Neutrophil (primary cell): ENCODE data around the gene OR14J1.
"Not testable (repeated sequence)": the region's sequence is repeated elsewhere in the genome, so short reads cannot be mapped to it uniquely, and the experiment has no call there.

Experiments used
- H3K27ac ChIP-seq: fragments of 200-600 bp; sonication (generic); 2 replicates; pipeline ENCODE4 v1.5.1; 2016; ENCODE audit warnings: mild to moderate bottlenecking, moderate library complexity
- H3K27me3 ChIP-seq: fragments of 200-600 bp; sonication (generic); 2 replicates; pipeline ENCODE4 v1.6.0; 2016; ENCODE audit warnings: mild to moderate bottlenecking
- H3K36me3 ChIP-seq: fragments of 200-600 bp; sonication (generic); 2 replicates; pipeline ENCODE4 v1.5.1; 2017
- H3K4me1 ChIP-seq, 2 experiments: fragments of 200-600 bp in 1 of 2; sonication (generic) in 1 of 2; 1 replicate in 1 of 2; 2 replicates in 1 of 2; pipeline versions ENCODE4 v1.5.1 to v1.6.1; 2013 to 2016; ENCODE audit warnings: low read depth in 1 of 2, low read length in 1 of 2, mild to moderate bottlenecking in 1 of 2, moderate library complexity in 1 of 2; ENCODE audit not compliant: control insufficient read depth in 1 of 2, insufficient read depth in 1 of 2
- H3K4me3 ChIP-seq, 2 experiments: fragments of 200-600 bp in 1 of 2; sonication (generic) in 1 of 2; 1 replicate in 1 of 2; 2 replicates in 1 of 2; pipeline ENCODE4 v1.5.1; 2013 to 2016; ENCODE audit warnings: low read depth in 1 of 2, low read length in 1 of 2, mild to moderate bottlenecking in 1 of 2, moderate library complexity in 1 of 2
- H3K9me3 ChIP-seq: fragments of 200-600 bp; sonication (generic); 2 replicates; pipeline ENCODE4 v1.5.1; 2016
- TF ChIP-seq, protein P1 (sequence below): fragments of 200-600 bp; sonication (generic); IDR thresholded peaks from 2 replicates; pipeline ENCODE4 v1.5.1; 2016; ENCODE audit warnings: antibody characterized with exemption

OR14J1 gene

DNA sequence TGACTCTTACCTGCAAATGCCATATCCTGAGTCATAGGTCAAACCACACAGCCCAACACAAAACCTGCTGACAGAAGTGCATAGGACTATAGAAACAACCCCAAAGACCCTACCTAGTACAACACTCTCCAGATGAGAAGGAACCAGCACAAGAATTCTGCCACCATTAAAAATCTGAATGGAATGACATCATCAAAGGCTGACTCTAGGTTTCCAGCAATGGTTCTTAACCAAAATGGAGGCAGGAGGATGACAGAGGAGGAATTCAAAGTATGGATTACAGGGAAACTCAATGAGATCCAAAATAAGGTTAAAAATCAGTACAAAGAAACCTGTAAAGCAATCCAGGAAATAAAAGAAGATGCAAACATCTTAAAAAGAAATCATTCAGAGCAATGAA is 31.2 kb downstream of the OR14J1 start:
- Histone ChIP-seq H3K27ac (no peak overlapping the region), H3K36me3 (no peaks in the 10 kb centered on the region), H3K4me1 (no peaks in the 10 kb centered on the region), H3K9me3 (no peaks in the 10 kb centered on the region), H3K27me3 (no peaks in the 10 kb centered on the region), H3K4me3 (no peak overlapping the region)
- TF ChIP-seq, protein P1, sequence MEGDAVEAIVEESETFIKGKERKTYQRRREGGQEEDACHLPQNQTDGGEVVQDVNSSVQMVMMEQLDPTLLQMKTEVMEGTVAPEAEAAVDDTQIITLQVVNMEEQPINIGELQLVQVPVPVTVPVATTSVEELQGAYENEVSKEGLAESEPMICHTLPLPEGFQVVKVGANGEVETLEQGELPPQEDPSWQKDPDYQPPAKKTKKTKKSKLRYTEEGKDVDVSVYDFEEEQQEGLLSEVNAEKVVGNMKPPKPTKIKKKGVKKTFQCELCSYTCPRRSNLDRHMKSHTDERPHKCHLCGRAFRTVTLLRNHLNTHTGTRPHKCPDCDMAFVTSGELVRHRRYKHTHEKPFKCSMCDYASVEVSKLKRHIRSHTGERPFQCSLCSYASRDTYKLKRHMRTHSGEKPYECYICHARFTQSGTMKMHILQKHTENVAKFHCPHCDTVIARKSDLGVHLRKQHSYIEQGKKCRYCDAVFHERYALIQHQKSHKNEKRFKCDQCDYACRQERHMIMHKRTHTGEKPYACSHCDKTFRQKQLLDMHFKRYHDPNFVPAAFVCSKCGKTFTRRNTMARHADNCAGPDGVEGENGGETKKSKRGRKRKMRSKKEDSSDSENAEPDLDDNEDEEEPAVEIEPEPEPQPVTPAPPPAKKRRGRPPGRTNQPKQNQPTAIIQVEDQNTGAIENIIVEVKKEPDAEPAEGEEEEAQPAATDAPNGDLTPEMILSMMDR = no peak

DNA sequence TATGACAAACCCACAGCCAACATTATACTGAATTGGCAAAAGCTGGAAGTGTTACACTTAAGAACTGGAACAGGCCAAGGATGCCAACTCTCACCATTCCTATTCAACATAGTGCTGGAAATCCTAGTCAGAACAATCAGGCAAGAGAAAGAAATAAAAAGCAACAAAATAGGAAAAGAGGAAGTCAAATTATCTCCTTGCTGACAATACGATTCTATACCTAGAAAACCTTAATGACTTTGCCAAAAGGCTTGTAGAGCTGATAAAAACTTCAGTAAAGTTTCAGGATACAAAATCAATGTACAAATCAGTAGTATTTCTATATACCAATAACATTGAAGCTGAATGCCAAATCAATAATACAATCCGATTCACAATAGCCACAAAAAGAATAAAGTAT is 34.8 kb downstream of the OR14J1 start:
- Histone ChIP-seq H3K27ac (no peak overlapping the region), H3K27me3 (no peaks in the 10 kb centered on the region), H3K9me3 (no peaks in the 10 kb centered on the region), H3K4me3 (no peak overlapping the region), H3K4me1 (no peaks in the 10 kb centered on the region), H3K36me3 (no peaks in the 10 kb centered on the region)
- TF ChIP-seq, protein P1 = no peak

DNA sequence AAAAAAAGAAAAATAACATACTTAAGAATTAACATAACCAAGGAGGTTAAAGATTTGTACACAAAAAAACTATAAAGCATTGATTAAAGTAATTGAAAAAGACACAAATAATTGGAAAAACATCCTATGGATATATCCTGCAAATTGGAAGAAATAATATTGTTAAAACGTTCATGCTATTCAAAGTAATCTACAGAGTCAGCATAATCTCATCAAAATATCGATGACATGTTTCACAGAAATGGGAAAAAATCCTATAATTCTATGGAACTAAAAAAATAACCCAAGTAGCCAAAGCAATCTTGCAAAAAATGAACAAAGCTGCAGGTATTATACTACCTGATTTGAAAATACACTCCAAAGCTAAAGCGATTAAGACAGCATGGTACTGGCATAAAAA is 43.9 kb downstream of the OR14J1 start:
- Histone ChIP-seq H3K27me3 (no peaks in the 10 kb centered on the region), H3K9me3 (no peaks in the 10 kb centered on the region), H3K4me1 (no peaks in the 10 kb centered on the region), H3K4me3 (no peak overlapping the region), H3K27ac (no peak overlapping the region), H3K36me3 (no peaks in the 10 kb centered on the region)
- TF ChIP-seq, protein P1 = no peak

DNA sequence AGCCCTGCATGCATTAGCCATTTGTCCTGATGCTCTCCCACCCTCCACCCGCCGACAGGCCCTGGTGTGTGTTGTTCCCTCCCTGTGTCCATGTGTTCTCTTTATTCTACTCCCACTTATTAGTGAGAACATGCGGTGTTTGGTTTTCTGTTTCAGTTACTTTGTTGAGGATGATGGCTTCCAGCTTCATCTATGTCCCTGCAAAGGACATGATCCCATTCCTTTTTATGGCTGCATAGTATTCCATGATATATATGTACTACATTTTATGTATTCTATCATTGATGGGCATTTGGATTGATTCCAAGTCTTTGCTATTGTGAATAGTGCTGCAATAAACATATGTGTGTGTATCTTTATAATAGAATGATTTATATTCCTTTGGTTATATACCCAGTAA is 47.8 kb downstream of the OR14J1 start:
- not testable (repeated sequence) for H3K9me3 ChIP-seq, H3K27ac ChIP-seq, H3K36me3 ChIP-seq

DNA sequence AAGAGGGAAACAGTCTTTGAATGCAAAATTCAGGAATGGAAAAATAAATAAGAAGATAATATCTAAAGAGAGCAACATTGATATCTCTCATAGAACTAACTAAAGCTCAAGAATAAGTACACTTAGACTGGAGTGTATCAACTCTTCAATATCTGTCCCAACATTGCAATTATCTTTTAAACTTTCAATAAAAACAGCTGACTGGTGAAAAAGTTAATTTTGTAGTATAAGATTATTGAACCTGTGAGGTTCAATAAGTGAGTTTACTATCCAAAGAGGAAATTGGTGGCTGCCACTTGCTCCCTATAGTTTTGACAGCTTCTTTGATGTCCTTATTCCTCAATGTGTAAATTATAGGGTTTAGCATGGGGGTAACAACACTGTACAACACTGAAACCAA is 53.5 kb downstream of the OR14J1 start:
- H3K27me3 ChIP-seq = peaks cover 9% of the 10 kb centered on the region
- no peak overlapping the region for H3K4me3 ChIP-seq
- no peaks in the 10 kb centered on the region for H3K9me3 ChIP-seq
- TF ChIP-seq, protein P1 = no peak
- no peaks in the 10 kb centered on the region for H3K36me3 ChIP-seq
- H3K4me1 ChIP-seq = no peaks in the 10 kb centered on the region
- no peak overlapping the region for H3K27ac ChIP-seq

More for the DNA sequence above, 47.8 kb downstream of the OR14J1 start:
- not testable (repeated sequence) for H3K4me3 ChIP-seq, H3K27me3 ChIP-seq, H3K4me1 ChIP-seq

DNA sequence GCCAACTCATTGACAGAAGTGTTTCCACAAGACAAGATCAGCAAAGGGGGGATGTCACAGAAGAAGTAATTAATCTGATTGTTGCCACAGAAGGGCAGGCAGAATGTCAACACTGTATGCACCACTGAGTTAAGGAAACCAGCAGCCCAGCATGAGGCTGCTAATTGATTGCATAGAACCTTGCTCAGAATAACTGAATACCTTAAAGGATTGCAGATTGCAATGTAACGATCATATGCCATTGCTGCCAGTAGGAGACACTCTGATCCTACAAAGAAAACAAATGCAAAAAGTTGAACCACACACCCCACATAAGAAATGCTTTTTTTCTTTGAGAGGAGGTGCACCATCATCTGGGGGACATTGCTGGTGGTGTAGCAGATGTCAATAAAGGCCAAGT is 54.1 kb downstream of the OR14J1 start:
- Histone ChIP-seq H3K4me3 (no peak overlapping the region), H3K36me3 (no peaks in the 10 kb centered on the region), H3K27me3 (peaks cover 9% of the 10 kb centered on the region), H3K27ac (no peak overlapping the region), H3K4me1 (no peaks in the 10 kb centered on the region), H3K9me3 (no peaks in the 10 kb centered on the region)
- TF ChIP-seq, protein P1 = no peak
